ENCODE measurements around the gene WDR82.

WDR82 gene, protein sequence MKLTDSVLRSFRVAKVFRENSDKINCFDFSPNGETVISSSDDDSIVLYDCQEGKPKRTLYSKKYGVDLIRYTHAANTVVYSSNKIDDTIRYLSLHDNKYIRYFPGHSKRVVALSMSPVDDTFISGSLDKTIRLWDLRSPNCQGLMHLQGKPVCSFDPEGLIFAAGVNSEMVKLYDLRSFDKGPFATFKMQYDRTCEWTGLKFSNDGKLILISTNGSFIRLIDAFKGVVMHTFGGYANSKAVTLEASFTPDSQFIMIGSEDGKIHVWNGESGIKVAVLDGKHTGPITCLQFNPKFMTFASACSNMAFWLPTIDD

DNA sequence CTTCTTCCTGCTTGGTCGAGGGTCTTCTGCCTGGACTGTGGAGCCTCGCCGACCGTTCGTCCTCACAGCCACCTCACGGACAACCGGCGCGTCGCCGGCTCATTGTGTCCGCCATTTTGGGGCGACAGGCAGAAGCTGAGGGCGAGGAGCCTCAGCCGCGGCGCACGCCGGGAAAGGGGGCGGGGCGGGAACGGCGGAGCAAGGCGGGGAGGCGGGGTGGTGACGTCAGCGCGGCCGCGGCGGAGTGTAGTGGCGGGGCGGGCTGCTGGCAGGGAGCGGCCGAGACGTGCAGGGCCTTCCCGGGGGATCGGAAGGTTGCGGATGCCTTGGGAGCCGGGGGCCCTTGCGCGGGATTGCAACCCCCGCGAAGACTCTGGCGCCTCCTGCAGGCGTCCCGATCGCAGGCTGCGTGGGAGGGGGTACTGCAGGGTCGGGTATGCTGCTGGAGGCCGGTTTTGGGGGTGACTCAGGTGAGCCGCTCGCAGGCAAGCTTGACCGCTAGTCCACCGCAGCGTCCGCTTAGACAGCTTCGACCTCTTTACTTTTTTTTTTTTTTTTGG, at the start of gene WDR82:
Gene WDR82 (minus strand): TSS at position 140 of the 560 bp plus-strand sequence. CDS start 288 bp downstream, outside the sequence.
- DNase-seq (ENCODE audit: low read depth in 2 of 2): peak; percentile 97 to 99

DNA sequence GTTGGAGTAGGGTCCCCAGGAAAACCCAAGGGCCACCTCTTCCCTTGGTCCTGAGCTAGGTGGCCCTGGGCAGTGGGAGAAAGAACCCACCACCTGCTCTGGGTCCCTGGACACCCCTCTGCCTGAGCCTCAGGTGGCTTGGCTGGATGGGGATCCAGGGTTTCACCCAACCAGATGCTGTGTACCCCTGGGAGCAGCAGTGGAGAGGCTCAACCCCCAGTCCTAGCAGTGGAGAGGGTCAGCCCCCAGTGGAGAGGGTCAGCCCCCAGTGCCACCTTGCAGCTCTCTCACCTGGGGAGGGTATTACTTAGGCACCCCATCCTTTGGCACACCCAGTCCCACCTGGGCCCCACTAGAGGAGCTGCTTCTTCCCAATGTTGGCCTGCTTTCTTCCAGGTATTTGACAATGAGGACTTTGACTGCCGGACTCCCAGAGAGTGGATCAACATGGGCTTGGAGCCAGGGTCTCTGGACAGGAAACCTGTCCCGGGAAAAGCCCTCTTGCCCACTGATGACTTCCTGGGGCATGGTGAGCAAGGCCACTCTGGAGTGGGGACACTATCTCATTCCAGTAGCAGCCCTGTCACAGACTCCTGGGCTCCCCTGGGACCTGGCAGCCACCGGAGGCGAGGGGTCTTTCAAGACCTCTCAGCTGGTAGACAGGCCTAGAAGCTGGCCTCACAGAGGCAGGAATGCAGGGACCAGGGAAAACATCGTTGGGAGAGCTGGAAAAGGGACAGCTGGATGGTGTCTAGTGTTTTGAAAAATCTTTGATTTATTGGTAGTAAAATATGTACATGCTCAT, 49.2 kb upstream of the WDR82 start:
- no peak for DNase-seq (ENCODE audit: low read depth in 2 of 2)

GRCh38 chr3:52326976-52327375, 48.5 kb upstream of the WDR82 start:
- DNase-seq (ENCODE audit: low read depth in 2 of 2): no peak

GRCh38 chr3:52325686-52326085, 47.2 kb upstream of the WDR82 start:
- no peak for DNase-seq (ENCODE audit: low read depth in 2 of 2)

DNA sequence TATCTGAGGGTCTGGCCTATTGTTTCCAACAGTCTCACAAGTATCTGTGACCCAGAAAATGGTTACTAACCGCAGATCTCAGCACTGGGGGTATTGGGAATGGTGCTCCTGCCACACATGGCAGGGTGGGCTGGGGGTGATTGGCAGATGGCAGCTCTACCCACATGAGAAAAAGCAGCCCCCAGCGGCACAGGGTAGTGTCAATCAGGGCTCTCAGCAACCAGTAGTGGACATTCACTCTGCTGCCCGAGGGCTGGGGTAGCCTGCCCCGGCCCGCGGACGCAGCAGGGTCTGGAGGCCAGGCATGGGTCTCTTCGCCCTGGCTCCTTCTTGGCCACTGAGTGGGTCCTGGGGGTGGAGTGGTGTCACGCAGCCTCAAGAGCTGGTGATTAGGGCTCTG, 46.2 kb upstream of the WDR82 start:
- no peak for DNase-seq (ENCODE audit: low read depth in 2 of 2)

GRCh38 chr3:52323526-52324295, 45.3 kb upstream of the WDR82 start:
- no peak for DNase-seq (ENCODE audit: low read depth in 2 of 2)

DNA sequence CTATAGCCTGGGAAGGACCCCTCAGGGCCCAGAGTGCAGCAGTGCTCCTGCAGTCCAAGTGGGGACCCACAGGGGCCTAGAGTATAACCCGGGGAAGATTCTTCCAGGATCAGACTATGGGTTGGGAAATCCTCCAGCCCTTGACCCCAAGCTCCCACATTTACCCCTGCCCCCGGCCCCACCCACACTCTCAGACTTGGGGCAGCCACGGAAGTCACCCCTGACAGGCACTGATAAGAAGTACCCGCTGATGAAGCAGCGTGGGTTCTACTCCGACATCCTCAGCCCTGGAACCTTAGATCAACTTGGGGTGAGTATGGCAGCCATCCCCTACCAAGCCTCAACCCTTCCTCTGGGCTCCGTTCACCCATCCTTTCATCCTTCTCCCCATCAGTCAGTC, 44.0 kb upstream of the WDR82 start:
- DNase-seq (ENCODE audit: low read depth in 2 of 2): no peak

GRCh38 chr3:52321481-52321880, 43.0 kb upstream of the WDR82 start:
- no peak for DNase-seq (ENCODE audit: low read depth in 2 of 2)

GRCh38 chr3:52319921-52320595, 41.6 kb upstream of the WDR82 start:
- no peak for DNase-seq (ENCODE audit: low read depth in 2 of 2)

DNA sequence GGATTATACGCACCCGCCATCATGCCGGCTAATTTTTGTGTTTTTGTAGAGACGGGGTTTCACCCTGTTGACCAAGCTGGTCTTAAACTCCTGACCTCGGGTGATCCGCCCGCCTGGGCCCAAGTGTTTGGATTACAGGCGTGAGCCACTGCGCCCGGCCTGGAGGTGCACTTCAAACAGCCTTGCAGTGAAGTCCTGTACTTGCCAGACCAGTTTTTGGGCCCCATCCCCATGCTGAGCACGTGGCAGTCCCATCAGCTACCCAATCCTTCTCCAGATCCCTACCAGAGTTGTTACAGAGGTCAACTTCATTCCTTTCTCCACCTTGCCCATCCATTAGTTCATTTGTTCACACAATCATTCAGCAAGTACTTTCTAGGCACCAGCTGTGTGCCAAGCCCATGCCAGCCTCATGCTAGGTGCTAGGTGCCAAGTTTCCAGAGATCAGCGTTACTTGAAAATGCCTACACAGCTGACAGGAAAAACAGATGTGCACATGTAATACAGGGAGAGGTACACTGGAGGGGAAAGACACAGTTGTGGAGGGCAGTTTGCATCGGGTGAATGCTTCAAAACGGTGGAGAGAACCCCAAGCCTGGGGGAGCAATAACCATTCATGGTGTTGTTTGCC, 39.9 kb upstream of the WDR82 start:
- DNase-seq (ENCODE audit: low read depth in 2 of 2): no peak

GRCh38 chr3:52317208-52318000, 39.0 kb upstream of the WDR82 start:
- DNase-seq (ENCODE audit: low read depth in 2 of 2): peak; percentile 30 to 48

DNA sequence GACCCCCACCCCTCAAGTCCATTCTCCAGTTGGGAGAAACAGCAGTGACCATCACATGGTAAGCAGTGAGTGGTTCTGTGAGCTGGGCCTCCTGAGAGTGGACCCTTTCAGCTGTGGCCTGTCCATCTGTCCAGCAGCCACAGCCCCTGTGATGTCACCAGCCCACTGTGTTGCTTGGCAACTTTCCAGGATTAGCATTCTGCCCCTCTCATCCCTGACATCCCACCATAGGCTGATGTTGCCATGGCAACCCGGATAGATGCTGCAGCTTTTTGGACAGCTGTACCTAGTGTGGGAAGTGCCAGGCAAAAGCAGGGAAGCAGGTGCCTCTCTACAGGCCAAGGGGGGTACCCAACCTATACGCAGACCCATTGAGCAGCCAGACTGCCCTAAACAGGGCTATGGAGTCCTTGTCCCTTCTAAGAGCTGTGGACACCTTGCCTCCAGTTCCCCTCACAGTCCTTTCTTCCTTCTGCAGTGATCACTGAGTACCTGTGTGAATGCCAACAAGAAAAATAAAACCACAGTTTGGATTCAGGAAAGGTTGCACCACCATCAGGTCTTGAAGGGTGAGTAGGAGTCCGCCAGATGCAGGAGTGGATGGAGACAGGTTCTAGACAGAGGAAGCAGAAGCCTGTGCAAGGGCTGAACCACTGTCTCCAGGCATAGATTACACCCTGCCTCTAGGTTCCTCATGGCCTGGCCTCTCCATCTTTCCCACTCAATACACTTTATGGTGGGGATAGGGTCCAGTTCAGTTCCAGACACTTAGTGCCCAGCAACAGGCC, 37.7 kb upstream of the WDR82 start, which contains the start of gene DNAH1:
Gene DNAH1 (plus strand): TSS at position 343 of the 788 bp plus-strand sequence. CDS start 6,124 bp downstream, outside the sequence.
- DNase-seq (ENCODE audit: low read depth in 2 of 2): no peak

GRCh38 chr3:52315006-52315405, 36.6 kb upstream of the WDR82 start:
- DNase-seq (ENCODE audit: low read depth in 2 of 2): no peak

GRCh38 chr3:52314489-52314888, 36.0 kb upstream of the WDR82 start:
- no peak for DNase-seq (ENCODE audit: low read depth in 2 of 2)

- DNase-seq (ENCODE audit: low read depth in 2 of 2): no peak
These were observed 35.3 kb upstream of the WDR82 start for GRCh38 chr3:52313774-52314188.

DNA sequence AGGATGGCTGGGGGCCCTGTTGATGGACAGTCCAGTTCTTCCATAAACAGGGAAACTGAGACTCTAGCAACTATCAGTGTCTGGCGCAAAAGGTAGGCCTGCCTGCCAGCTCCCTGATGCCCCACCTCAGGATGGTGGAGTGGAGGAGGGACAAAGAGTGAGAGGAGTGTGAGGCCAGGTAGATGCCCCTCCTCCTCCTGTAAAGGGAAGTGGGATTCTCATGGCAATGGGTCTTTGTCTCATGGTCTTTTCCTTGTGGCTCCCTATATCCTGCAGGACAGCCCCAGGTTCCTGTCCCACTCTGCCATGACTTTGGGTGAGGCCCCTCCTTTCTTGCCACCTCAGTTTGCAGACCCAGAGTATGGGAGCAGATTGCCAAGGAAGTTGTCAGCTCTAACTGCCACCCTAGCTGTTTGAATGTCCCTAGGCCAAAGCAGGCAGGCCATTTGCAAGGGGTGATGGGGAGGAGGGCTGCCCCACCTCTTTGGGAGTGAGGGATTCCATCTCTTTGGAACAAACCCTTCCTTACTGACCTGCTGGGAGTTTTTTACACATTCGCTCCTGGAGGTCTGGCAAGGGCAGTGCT, 34.8 kb upstream of the WDR82 start:
- DNase-seq (ENCODE audit: low read depth in 2 of 2): no peak

GRCh38 chr3:52311576-52312119, 33.2 kb upstream of the WDR82 start:
- no peak for DNase-seq (ENCODE audit: low read depth in 2 of 2)

DNA sequence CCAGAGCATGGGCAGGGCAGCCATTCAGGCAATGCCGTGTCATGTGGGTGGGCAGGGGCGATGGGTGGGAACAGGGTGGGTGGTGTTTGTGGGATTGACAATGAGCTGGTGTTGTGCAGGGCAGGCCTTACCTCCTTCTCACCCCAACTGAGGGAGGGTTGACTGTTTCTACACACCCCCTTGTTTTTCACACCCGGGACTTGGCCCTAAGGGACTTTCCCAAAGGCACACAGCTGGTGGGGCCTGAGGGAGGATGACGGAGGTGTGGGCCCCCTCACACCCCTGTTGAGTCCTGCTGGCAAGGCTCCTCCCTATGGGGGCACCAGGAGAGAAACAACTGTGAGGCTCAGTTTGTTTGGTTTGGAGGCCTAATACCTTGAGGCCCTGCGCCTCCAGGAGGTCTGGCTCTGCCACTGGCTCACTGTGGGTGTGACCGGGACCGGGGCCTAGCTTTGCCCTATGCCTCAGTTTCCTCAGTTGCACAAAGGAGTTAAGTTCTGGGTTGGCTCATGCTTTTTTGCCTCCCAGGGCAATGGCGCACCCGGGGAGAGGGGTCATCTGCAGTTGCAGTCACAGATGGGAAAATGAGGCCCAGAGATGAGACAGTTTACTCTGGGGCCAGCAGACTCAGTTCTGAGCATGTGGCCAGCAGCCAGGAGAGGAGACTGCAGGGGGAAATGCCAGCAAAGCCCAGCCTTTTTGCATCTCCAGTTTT, 32.6 kb upstream of the WDR82 start:
- DNase-seq (ENCODE audit: low read depth in 2 of 2): peak; percentile 11 to 15

All from stimulated activated CD4-positive, alpha-beta T cell treated with anti-CD3 and anti-CD28 coated beads, Interleukin-12 subunit alpha, Interleukin-12 subunit beta, amount 100 ng/mL, for 24 hours (primary cell).